ENCODE measurements around the gene PYCARD. TPM values are rescaled to one million over a fixed set of nuclear protein-coding genes. Genes with fewer than 3 reads are reported as not detected.

Gene PYCARD
- total RNA-seq, 1 experiment from 2014 or later = 37.5 TPM

GRCh38 chr16:31215287-31216162 is 13.0 kb upstream of the PYCARD start:
- Histone ChIP-seq H3K4ac (ENCODE audit: low read depth, low read length) (no peak overlapping the region), H2BK20ac (ENCODE audit: low read depth, low read length, poor library complexity, severe bottlenecking) (no peak overlapping the region), H3K27ac (ENCODE audit: insufficient read length, low read depth, low read length) (no peak overlapping the region), H2BK120ac (ENCODE audit: low read depth, low read length, poor library complexity, severe bottlenecking) (no peak overlapping the region), H3K27me3 (ENCODE audit: insufficient read depth, low read length) (peaks cover 15% of the 10 kb centered on the region; the same call in 1 of the 2 replicates), H2BK5ac (ENCODE audit: insufficient read length, low read length) (no peak overlapping the region), H2AFZ (ENCODE audit: low read length) (no peak overlapping the region), H3T11ph (ENCODE audit: low read length) (no peak overlapping the region), H3K79me1 (ENCODE audit: insufficient read depth, low read depth, low read length, poor library complexity, severe bottlenecking) (no peaks in the 10 kb centered on the region), H3K18ac (ENCODE audit: insufficient read length, low read depth, low read length) (no peak overlapping the region), H2AK5ac (ENCODE audit: insufficient read length, low read length) (no peak overlapping the region), H3K56ac (ENCODE audit: insufficient read length, low read depth, low read length) (no peak overlapping the region), H4K5ac (ENCODE audit: insufficient read length, low read depth, low read length) (no peak overlapping the region), H3K4me2 (ENCODE audit: insufficient read depth, insufficient read length, low read length) (peak overlapping the region; percentile 72), H3K9ac (ENCODE audit: extremely low read depth, insufficient read length, low read length) (no peak overlapping the region), H4K91ac (ENCODE audit: insufficient read length, low read depth, low read length) (no peak overlapping the region), H3K4me1 (ENCODE audit: insufficient read depth, low read length) (no peaks in the 10 kb centered on the region), H3K23ac (ENCODE audit: insufficient read length, low read depth, low read length) (no peak overlapping the region), H4K8ac (replicated peaks; ENCODE audit: insufficient read length, low read depth, low read length) (no peak overlapping the region), H3K14ac (ENCODE audit: insufficient read depth, low read length) (no peak overlapping the region; the same call in 1 of the 2 replicates), H4K20me1 (ENCODE audit: control insufficient read depth, insufficient read depth, insufficient read length) (no peaks in the 10 kb centered on the region), H3K23me2 (ENCODE audit: insufficient read length, low read depth, low read length, poor library complexity, severe bottlenecking) (peaks cover 26% of the 10 kb centered on the region), H2BK15ac (ENCODE audit: low read depth, low read length) (no peak overlapping the region), H3K79me2 (ENCODE audit: insufficient read depth, low read length) (no peaks in the 10 kb centered on the region), H2BK12ac (ENCODE audit: insufficient read length, low read depth, low read length) (no peak overlapping the region), H3K9me3 (ENCODE audit: control insufficient read depth, low read depth, low read length) (no peaks in the 10 kb centered on the region)
- H3K9me3 Mint-ChIP-seq = no peaks in the 10 kb centered on the region; a peak in 1 of 5 replicates
- peaks cover 23 to 24% of the 10 kb centered on the region in 2 experiments for H3K4me1 Mint-ChIP-seq
- peak overlapping the region; percentile 66 to 84 for H3K4me3 Mint-ChIP-seq
- WGBS (ENCODE audit: extremely low coverage, insufficient read length, low lambda C conversion rate) = no CpG with 5 or more reads among the region's 63 CpGs
- H3K27ac Mint-ChIP-seq = peak overlapping the region in 1 of 3 experiments; percentile 55; a peak in 1 of 7 replicates
- peak; percentile 92 for DNase-seq
- no peak for TF ChIP-seq CTCF (conservative IDR thresholded peaks at IDR 0.05)
- H3K36me3 Mint-ChIP-seq (ENCODE audit: insufficient read depth in 1 of 3, low read depth in 3 of 3) = no peaks in the 10 kb centered on the region; a peak in 1 of 7 replicates
- H3K27me3 Mint-ChIP-seq (ENCODE audit: low read depth) = peaks cover 67% of the 10 kb centered on the region

Data from H9 (cell line).